K562 (cell line): ENCODE data around the gene TCTN3. TPM values are rescaled to one million over a fixed set of nuclear protein-coding genes. Genes with fewer than 3 reads are reported as not detected.

Experiments
- BRF2 ChIP-seq: IDR thresholded peaks from 3 replicates; pipeline ENCODE4 v1.6.1; 2011; ENCODE audit warnings: borderline replicate concordance, mild to moderate bottlenecking; ENCODE audit not compliant: insufficient read length, insufficient read depth
- E2F3 ChIP-seq: fragments of 250-450 bp; sonication (Bioruptor Pico); IDR thresholded peaks from 2 replicates; pipeline ENCODE4 v1.4.0; 2020; ENCODE audit warnings: mild to moderate bottlenecking
- GABPB1 ChIP-seq: sonication (generic); formaldehyde crosslinking; IDR thresholded peaks from 2 replicates; pipeline ENCODE4 v1.8.0; 2022; ENCODE audit warnings: mild to moderate bottlenecking, missing genetic modification reagents
- HMGXB4 ChIP-seq: sonication (generic); formaldehyde crosslinking; IDR thresholded peaks from 2 replicates; pipeline ENCODE4 v1.8.1; 2023; ENCODE audit warnings: mild to moderate bottlenecking, missing genetic modification reagents
- HOXB6 ChIP-seq: fragments of 250-450 bp; sonication (Bioruptor Pico); IDR thresholded peaks from 2 replicates; pipeline ENCODE4 v1.5.1; 2022; ENCODE audit warnings: mild to moderate bottlenecking, borderline replicate concordance
- MCM7 ChIP-seq, 2 experiments: fragments of 450-650 bp; IDR thresholded peaks; 2 replicates each; pipeline ENCODE4 v1.6.1; 2016 to 2018
- NONO ChIP-seq, 2 experiments: fragments of 200-400 bp in 1 of 2; fragments of 450-650 bp in 1 of 2; formaldehyde crosslinking in 1 of 2; IDR thresholded peaks; 2 replicates each; pipeline ENCODE4 v1.6.1; 2017; ENCODE audit warnings: low read depth in 2 of 2, mild to moderate bottlenecking in 2 of 2, moderate library complexity in 2 of 2, low read length in 1 of 2
- NRF1 ChIP-seq, 2 experiments: fragments of 450-650 bp; IDR thresholded peaks in 1 of 2; conservative IDR thresholded peaks in 1 of 2; 2 replicates each; pipeline ENCODE4 v1.6.1; 2014; ENCODE audit warnings: mild to moderate bottlenecking in 2 of 2
- PURB ChIP-seq: sonication (generic); formaldehyde crosslinking; IDR thresholded peaks from 2 replicates; pipeline ENCODE4 v1.9.0; 2021; ENCODE audit warnings: low read depth, mild to moderate bottlenecking, missing genetic modification reagents
- TRIM24 ChIP-seq, 2 experiments: fragments of 450-650 bp; IDR thresholded peaks; 2 replicates each; pipeline ENCODE4 v1.6.1; 2016
- ZNF407 ChIP-seq: fragments of 450-650 bp; IDR thresholded peaks from 2 replicates; pipeline ENCODE4 v1.6.1; 2016; ENCODE audit warnings: low read depth
- ZNF518B ChIP-seq: fragments of 250-450 bp; sonication (Bioruptor Pico); IDR thresholded peaks from 2 replicates; pipeline ENCODE4 v1.5.0; 2021; ENCODE audit warnings: mild to moderate bottlenecking, moderate library complexity
- polyA plus RNA-seq, 8 experiments: library from polyadenylated mRNA; depleted of rRNA in 4 of 8; stranded (reverse) in 5 of 8; unstranded in 3 of 8; fragments of >200 nt; fragmentation: Nextera tagmentation in 2 of 8; fragmentation: Illumina TruSeq in 1 of 8; extraction: Ambion mirVana in 2 of 8; extraction: Trizol in 1 of 8; gene quantifications; 2 replicates each; pipeline versions ENCODE4 v1.2.1 to v1.2.3, GENCODE V29; 2011 to 2014; ENCODE audit warnings: inconsistent platforms in 1 of 8, missing spikeins in 1 of 8
- total RNA-seq, 7 experiments: library from RNA; depleted of rRNA in 6 of 7; stranded (reverse); fragments of >200 nt in 6 of 7; fragmentation: Illumina TruSeq in 2 of 7; extraction: Trizol in 2 of 7; gene quantifications; 2 replicates each; pipeline versions ENCODE4 v1.2.1 to v1.2.3, GENCODE V29; 2011 to 2021; ENCODE audit warnings: low replicate concordance in 1 of 7

TCTN3 gene
- total and polyA plus RNA-seq, 9 of the 15 experiments (the other 6 are each of a cell fraction or from before 2014, with no cell fraction given), result 10.4 to 25.8 (median 16.3) TPM

GRCh38 chr10:95656291-95657164, 37.2 kb downstream of the TCTN3 start, which contains the start of gene ALDH18A1 (continued):
- no peak for TF ChIP-seq ZNF407
- no peak for TF ChIP-seq HOXB6 (CRISPR knock-in tag)
- no peak for TF ChIP-seq E2F3 (CRISPR knock-in tag)
- TF ChIP-seq ZNF518B (CRISPR knock-in tag), result no peak
- no peak for TF ChIP-seq TRIM24 (IDR thresholded peaks at IDR 0.05)
- TF ChIP-seq NRF1 (conservative IDR thresholded peaks at IDR 0.05 in 1 of 2, IDR thresholded peaks at IDR 0.05 in 1 of 2), result peak in 1 of 2 experiments; percentile 42; a peak in 1 of 4 replicates
- no peak for TF ChIP-seq BRF2
- no peak for TF ChIP-seq HMGXB4 (CRISPR knock-in tag)
- no peak for TF ChIP-seq NONO (IDR thresholded peaks at IDR 0.05; ENCODE audit: low read depth in 2 of 2, low read length in 1 of 2)
- no peak for TF ChIP-seq MCM7 (IDR thresholded peaks at IDR 0.05)
- peak; percentile 57 for TF ChIP-seq GABPB1 (CRISPR knock-in tag)
- no peak for TF ChIP-seq PURB (CRISPR knock-in tag)
